ENCODE data around the gene KIF12.
A peak's percentile ranks its signal among the peaks of the same experiment; 100 is the strongest.

GRCh38 chr9:114082017-114082762, 16.9 kb downstream of the KIF12 start:
- TF ChIP-seq CTCF (conservative IDR thresholded peaks at IDR 0.05) = peak; percentile 91
- TF ChIP-seq EZH2 (IDR thresholded peaks at IDR 0.05; ENCODE audit: low read depth) = no peak

All from PC-9 (cell line).